HG02642 (cell line): ENCODE results near the gene IL17REL.

ENCODE experiments used
- ATAC-seq: cut with Tn5 transposase; IDR thresholded peaks from one replicate; pipeline ENCODE4 v1.9.1; 2021; ENCODE audit warnings: mild to moderate bottlenecking; ENCODE audit not compliant: unreplicated experiment, poor library complexity

IL17REL gene

DNA sequence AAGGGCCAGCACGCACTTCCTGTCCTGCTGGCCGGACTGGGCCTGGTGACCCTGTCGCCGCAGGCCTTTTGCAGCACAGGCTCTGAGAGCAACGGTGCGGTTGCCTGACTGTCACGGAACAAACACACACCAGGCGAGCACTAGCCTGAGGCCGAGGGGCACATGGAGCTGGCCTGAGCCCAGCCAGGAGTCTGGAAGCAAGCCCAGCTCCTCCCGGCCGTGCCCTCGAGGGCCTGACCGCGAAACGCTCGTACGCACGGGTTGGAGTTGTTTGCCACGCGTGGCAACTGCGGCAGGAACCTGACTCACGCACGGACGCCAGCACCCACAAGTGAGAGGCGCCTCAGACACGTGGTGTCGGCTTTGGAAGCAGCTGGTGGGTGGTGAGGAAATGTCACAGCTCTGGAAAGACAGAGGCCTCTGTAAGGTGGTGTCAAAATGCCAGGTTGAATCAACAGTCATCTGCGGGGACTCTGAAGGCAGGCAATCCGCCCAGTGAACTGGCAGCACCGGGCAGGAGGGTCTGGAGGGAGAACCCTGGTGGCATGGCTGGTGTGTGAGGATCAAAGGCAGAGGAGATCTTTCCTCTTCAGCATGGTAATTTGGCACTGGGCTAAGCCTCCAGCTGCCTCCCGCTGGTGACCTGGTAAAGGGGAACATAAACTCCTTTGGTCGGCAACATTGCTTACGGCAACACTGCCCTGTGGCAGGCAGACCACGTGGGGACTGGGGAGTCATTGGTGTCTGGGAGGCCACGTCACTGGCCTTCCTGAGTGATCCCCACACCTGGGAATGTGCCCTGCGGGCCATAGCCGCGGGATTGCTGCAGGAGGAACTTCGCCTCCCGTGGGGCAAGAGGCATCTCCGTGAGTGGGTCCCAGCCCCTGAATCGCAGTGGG, 15.3 kb upstream of the IL17REL start:
- ATAC-seq: no peak

DNA sequence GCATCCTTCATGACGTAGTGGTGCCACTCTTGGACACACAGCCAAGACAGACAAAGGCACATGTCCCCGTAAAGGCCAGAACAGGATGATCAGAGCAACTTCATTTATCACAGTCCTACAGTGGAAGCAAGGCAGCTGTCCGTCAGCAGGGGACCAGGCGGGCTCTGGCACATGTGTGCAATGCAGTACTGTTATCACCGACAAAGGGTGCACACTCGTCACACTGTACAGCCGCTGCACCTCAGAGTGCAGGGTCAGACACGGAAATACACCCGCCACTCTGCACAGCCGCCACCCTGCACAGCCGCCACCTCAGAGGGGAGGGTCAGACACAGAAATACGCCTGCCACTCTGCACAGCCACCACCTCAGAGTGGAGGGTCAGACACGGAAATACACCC, 13.4 kb upstream of the IL17REL start:
- no peak for ATAC-seq

DNA sequence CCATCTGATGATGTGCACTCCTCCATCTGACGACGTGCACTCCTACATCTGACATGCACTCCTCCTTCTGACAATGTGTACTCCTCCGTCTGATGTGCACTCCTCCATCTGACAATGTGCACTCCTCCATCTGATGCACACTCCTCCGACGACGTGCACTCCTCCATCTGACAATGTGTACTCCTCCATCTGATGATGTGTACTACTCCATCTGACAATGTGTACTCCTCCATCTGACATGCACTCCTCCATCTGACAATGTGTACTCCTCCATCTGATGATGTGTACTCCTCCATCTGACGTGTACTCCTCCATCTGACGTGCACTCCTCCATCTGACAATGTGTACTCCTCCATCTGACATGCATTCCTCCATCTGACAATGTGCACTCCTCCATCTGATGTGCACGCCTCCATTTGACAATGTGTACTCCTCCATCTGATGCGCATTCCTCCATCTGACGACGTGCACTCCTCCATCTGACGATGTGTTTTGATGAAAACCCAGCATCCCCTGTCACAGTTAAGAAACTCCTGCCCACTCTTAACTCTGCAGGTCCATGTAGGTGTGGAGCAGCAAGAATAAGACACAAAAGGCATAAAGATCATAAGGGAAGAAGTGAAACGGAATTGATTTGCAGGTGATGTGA, 9.7 kb upstream of the IL17REL start:
- ATAC-seq: no peak

DNA sequence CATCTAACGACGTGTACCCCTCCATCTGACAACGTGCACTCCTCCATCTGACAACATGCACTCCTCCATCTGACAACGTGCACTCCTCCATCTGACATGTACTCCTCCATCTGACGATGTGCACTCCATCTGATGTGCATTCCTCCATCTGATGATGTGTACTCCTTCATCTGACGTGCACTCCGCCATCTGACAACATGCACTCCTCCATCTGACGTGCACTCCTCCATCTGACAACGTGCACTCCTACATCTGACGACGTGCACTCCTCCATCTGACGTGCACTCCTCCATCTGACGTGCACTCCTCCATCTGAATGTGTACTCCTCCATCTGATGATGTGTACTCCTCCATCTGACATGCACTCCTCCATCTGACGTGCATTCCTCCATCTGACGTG, 8.0 kb upstream of the IL17REL start:
- no peak for ATAC-seq

DNA sequence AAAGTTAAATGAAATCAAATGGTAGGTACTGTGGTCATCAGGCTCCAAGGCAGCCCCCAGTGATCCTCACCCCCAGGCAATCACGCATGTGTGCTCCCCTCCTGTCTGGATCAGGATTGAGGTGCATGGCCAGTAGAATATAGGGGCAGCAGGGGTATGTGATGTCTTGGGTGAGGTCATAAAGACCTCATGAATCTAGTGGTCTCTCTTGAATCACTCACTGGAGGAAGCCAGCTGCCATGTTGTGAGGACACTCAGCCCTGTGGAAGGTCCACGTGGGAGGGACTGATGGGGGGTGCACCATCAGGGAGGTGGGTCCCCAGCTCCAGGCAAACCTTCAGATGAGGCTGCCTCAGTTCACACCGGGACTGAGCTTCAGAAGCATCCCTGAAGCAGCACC, 6.8 kb upstream of the IL17REL start:
- no peak for ATAC-seq

DNA sequence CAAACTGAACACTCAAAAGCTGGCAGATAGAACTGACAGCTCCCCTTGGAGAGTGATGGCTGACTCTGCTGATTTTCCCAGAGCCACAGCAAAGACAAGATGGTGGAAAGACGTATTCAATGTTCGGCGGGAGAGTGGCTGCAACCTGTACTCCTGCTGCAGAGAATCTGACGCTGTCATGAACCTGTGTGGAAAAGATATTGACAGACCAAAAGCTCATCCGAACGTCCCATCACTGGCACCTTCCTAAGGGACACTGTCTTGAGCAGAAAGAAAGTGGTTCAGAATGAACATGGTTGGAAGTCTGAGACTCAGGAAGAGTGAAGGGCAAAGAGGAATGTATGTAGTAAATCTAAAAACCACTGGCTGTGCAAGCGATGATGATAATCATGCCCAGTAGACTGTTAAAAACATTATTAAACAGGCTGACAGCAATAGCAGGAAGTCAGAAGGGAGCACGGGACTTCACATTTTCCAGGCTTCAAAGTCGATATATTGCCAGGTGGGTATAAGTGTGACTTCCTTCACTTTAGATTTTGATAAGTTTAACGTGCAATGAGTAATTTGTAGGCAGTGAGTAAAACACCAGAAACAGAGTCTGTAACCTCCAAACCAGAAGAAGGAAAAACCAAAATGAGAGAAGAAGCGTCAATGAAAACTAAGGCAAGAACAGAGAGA, 6.2 kb upstream of the IL17REL start:
- no peak for ATAC-seq

DNA sequence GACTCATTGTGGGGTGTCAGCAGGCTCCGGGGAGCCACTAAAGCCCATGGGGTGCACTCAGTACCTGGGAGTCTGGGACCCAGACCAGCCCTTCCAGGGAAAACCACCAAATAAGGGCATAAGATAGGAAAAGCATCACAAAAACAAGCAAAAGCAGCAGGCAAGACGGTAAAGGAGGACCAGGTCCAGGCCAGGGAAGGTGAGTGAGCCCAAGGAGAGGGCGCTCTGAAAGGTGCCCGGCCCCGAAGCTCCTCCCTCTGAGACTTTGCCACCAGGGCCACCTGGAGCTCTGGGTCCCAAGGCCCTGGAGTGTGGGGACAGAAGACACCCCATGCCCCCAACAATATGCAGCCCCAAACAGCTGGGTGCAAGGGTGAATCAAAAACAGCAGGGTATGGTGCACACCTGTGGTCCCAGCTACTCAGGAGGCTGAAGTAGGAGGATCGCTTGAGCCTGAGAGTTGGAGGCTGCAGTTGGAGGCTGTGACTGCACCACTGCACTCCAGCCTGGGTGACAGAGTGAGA, 5.2 kb upstream of the IL17REL start:
- ATAC-seq: no peak

DNA sequence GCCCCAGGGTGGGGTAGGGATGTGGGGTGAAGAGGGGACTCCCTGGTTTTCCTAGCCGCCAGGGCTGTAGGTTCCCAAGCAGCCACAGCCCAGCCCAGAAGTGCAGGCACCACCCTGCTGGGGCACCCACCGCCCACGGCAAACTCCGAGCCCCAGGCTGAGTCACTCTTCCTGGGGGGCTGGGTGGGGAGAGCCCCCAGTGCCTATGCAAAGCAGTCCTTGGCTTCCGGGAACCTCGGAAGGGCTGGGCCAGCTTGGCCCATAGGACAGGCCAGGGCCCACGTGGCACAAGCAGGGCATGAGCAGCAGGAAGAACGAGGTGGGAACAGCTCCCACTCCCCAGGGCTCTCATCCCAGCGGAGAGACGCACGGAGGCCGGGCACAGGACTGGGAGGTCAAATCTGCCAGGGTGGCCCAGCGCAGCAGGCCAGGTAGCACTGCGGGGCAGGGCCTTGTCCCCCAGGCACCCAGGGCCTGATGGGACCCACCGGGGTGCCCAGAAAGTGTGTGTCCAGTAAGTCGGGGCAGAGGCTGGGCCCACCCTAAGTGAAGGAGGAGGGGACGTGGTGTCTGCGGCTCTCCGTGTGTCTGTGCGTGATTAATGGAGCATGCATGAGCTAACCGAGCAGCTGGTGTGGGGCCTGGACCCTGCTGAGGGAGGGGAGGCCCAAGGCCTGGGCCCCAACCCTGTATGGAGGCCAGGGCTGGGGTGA, 4.6 kb upstream of the IL17REL start:
- no peak for ATAC-seq

DNA sequence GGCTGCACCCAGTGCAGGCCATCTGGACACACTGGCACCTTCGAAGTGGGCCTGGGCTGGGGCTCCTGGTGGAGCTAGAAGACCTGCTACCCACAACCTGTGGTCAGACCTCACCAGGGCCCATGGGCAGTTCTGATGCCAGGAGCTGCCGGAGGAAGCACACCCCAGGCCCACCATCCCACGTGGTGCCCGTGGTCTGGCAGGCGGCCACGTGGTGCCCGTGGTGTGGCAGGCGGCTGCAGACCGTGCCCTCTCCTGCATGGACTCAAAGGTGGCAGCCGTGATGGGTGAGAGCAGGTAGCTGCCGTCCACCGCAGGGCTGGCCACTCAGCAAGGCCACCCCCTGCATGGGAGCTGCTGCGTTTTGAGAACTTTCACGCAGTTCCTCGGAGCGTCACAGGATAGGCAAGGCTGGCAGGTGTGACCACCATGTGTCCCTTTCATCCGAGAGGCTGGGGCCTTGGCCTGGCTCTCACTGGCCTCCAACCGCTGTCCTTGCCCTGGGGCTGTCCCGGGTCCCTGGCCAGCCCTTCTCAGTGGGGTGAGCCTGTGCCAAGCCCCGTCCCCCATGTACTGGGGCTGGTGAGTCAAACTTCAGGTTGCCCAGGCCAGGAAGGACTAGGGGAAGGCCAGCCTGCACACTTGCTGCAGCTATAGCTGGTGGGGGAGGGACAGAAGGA, 3.9 kb upstream of the IL17REL start:
- no peak for ATAC-seq

DNA sequence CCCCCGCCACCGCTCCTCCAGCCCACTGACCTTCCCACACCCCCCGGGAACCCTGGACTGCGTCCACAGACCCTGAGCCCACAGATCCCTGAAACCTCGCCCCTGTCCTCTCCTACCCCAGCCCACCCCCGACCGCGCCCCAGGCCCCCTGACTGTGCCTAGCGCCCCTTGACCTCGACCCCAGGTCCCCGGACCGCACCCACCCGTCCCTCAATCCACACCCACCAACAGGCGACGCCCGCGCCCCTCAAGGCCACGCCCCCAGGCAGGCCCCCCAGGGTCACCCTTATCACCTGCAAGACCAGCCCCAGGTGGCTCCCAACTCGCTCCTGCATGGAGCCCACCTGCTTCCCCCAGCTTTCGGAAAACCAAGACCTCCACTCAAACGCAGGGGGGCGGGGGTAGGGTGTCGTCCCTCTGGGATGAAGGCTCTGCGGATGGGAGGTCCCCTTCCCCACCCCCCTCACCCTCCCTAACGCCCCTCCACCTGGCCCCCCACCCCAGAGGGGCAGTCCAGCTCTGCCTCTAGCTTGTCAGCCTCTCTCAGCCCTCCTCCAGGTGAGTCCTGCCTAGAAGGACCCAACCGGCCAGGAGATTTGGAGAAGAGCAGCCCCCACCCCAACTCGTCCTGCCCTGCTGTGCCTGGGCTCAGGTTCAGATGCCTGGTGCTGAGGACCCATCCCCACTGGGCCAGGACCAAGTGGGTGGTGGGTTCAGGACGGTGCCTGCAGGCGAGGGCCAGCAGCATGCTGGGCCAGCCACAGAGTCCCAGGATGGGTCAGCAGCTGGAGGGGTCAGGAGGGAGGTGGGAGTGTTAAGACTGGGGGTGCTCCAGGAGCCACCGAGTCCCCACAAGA, 3.1 kb upstream of the IL17REL start:
- no peak for ATAC-seq

DNA sequence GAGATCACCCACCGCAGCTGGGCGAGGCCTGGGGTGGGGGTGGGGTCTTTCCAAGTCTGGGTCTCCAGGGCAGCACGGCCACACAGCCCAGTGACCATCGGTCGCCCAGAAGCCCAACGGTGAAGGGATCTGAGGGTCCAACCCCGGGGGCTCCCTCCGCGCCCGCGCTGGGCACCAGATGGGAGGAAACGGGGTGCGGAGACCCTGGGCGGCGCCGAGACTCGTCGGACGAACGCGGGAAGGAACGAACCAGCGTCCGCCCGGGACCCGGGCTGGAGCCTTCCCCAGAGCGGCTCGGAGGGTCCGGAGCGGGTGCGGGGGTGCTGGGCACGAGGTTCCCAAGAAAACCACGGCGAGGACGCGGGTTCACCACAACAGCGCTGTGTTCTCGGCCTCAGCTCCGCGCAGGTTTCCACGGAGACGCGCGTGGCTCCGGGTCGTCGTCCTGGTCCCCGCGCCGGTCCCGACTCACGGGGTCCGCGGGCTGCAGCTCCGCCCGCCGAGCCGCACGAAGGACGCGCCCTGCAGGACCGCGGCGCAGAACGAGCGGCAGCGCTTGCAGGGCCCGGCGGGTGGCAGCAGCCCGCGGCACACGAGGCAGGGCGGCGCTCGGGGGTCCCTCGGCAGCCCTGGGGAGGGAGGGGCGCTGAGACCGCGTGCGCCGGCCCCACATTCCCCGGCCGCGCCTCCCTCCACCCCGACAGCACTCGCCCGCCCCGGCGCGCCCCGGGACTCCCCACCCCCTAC, 2.3 kb upstream of the IL17REL start:
- no peak for ATAC-seq

DNA sequence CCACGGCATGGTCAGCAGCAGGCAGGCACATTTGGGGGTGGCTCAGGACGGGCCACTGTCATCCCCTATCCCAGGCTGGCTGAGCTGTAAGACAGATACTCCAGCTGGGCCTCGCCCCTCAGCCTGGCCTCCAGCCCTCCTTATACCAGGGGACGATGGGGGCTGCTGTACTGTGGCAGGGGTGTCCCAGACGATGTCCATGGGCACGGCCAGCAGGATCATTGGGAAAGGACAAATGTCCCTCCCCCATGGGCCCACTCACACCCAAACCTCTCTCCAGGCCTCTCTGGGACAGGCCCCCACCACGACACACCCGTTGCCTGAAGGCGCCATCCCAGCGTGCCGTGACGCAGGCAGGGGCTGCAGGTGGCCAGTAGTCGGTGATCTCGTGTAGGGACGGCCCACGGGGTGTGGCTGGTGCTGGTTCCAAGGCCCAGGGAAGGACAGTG, 1.5 kb upstream of the IL17REL start:
- no peak for ATAC-seq

DNA sequence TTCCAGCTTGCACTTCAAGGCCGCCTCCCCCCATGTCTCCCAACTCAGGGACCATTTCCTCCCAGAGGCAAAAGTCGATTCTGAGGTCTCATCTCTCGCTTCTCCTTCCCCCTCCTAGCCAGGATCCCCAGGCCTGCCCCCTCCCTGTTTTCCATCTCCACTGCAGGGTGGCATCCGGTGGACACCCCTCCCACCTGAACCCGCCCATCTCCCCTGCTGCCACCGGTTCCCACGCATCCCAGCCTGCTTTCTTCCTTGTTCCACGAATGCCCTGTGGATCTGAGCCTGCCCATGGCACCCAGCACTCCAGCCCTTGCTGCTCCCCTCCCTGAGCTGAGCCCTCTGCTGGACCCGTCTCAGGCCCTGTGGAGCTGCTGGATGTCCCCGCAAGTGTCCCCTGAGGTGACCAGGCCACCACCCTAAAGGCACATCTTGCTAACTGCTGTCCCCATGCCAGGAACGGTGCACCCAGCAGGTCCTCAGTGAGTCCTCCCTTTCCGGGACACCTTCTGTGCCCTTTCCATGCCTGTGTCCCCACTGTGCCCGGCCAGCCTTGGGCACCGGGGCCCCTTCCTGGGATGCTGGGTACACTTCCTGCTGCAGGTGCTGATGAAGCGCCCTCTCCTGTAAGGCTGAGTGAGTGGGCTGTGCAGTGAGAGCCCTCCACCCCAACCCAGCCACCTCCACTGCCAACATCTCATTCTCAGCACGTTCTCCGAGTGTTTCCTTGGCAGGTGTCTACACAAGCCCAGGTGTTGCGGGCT, 936 bp downstream of the IL17REL start:
- ATAC-seq: no peak

DNA sequence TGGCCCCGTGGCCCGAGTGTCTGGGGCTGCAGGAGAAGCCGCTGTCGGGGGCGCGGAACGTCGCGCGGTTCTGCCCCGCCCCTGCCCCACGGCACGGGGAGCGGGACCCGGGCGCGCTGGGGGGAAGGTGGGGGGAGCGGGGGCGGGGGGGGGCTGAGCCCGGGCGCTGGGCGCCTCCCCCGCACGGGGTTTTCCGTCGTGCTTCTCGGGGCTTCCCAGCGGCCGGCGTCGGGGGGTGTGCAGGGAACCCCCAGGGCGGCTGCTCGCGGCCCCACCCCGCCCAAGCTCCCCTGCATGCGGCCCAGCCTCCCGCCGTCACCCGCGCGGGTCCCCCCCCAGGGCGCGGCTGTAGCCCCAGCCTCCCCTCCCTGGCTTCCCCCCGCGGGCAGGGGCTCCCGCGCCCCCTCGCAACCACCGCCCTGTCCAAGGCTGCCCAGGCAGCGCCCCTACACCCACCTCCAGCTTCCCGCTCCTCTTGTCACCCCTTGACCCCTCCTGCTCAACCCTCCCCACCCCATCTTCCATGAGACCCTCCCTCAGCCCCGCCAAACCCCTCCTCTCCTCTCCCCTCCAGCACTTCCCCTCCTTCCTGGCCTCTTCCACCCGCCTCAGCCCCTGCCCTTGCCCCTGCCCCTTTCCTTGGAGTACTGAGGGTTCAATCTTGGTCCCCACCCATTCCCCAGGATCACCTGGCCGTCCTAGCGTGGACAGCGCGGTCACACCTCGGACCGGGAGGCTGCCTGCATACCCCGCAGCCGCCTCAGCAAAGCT, 1.7 kb downstream of the IL17REL start:
- ATAC-seq: no peak

DNA sequence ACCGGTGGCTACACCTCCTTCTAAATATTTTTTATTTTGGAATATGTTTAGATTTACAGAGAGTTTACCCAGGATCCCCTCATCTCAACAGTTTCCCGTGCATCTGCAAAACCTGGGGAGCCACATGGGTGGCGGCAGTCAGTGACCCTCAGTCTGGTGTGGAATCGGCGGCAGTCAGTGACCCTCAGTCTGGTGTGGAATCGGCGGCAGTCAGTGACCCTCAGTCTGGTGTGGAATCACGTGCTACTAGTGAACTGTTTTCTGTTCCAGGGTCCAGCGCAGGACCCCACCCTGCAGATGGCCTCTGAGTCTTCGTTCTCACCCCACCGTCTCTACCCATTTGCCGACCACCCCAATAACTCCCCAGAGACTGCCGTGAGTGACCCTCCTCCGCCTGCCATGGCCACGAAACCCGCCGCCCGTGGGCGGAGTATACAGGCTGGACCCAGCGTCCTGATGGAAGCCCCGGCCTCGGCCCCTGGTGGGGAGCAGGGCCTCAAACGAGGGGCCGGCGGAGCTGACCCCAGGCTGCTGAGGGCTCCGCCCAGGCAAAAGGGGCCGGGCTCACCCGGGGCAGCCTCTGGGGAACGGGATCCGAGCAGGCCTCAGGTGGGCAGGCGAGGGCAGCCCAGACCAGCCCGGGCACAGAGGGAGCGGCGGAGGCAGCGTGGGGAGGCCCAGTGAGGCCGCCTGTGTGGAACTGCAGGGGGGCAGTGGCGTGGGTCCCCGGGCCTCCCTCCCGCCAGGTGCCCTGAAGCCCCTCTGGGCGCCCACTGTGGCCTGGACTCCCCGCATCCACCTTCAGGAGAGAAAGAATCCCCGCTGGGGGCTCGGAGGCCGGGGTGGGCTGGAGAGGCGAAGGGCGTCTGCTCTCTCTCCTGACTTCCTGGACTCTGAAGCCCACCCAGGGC, 2.5 kb downstream of the IL17REL start:
- ATAC-seq: no peak

DNA sequence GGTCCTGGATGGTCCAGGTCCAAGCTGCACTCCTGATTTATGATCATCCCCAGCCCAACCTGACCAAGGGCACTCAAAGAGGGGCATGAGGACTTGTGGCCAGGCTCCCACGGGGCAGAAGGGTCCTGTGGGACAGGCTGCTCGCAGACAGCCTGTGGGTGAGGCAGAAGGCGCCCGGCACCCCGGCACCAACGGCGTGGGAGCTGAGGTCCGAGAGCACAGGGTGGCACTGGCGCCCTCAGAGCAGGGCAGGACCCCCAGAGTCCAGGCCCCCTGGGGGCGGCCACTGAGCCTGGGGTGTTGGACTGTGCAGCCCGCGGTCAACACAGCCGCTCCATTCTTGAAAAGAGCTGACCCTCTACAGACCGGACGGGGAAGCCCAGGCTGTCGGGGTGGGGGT, 3.3 kb downstream of the IL17REL start:
- no peak for ATAC-seq
